Right hindlimb (tissue), 1 donor: ENCODE data around the gene FBXL16.

ENCODE experiments used
- DNase-seq: peaks from one replicate; pipeline ENCODE4 v3.0.0-alpha.2; 2018

The FBXL16 gene

GRCh38 chr16:734981-735881 is 29.6 kb upstream of the FBXL16 start:
- DNase-seq: no peak

- no peak for DNase-seq
These were observed 28.8 kb upstream of the FBXL16 start for GRCh38 chr16:734208-734980.

GRCh38 chr16:733382-734207 is 28.0 kb upstream of the FBXL16 start:
- DNase-seq: no peak

DNA sequence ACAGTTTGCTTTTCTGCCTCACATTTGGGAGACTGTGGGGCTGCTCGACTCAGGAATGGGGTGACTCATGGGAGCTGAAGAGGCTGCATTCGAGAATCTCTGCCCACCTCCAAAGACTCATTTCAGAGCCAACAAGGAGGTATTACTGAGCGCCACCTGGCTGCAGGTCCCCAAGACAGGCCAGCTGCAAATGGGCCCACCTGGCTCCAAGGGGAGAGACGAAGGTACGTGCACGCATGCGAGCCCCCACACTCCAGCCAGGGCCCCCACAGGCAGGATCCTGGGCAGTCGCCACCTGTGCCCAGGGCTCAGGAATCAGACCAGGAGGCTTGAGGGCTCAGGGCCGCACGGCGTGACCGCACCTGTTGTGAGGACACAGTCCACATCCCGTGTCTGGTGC is 27.3 kb upstream of the FBXL16 start:
- DNase-seq: no peak

DNA sequence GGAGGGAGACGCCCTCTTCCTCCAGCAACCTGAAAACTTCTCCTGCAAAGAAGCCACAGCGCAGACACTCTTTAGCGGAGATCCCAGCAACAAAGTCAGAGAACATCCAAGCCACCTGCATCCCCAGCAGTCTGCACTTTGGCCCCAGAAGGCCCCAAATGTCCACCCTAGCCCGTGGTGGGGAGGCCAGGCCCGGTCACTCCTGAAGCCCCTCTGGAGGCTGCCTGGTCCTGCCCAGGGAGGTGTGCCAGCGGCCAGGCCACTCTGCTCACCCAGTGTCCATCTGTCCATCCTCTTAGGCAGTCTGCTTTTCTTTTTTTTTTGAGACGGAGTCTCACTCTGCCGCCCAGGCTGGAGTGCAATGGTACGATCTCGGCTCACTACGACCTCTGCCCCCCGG is 26.7 kb upstream of the FBXL16 start:
- DNase-seq: no peak

DNA sequence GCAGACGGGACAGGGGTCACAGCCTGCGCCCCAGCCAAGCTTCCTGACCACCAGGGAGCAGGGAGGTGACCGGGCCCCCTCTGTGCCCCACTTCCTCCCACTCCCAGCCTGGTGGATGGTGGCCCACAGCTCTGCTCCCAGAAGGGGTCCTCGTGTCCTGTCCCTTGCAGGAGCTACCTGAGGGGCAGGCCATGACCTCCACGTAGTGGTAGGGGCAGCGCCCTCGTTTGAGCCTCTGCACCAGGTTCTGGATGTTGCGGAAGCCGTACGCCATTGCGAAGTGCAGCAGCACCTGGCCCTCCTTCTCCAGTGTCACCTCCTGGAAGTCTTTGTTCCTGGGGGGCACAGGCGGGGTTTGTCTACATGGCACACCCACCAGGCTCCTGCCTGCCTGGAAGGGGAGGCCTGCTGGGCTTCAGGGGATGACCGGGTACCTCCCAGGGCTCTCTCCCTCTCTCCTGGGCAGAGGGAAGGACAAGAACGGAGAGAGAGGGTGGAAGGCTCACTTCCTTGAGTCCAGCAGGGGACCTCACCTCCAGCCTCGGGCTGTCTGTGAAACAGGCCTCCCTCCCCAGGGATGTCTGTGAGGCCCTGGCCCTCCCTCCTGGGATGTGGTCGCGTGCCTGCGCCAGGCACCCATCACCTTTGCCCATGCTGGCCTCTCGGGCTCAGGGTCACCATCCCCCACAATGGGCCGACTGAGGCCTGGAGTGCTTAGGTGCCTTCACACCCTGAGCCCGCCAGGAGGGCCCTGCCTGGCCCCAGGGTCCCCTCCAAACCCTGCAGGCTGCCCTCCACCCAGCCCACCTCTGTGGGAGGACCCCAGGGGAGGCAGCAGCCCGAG is 25.3 kb upstream of the FBXL16 start:
- DNase-seq: no peak

GRCh38 chr16:729768-730665 is 24.4 kb upstream of the FBXL16 start:
- DNase-seq: no peak

DNA sequence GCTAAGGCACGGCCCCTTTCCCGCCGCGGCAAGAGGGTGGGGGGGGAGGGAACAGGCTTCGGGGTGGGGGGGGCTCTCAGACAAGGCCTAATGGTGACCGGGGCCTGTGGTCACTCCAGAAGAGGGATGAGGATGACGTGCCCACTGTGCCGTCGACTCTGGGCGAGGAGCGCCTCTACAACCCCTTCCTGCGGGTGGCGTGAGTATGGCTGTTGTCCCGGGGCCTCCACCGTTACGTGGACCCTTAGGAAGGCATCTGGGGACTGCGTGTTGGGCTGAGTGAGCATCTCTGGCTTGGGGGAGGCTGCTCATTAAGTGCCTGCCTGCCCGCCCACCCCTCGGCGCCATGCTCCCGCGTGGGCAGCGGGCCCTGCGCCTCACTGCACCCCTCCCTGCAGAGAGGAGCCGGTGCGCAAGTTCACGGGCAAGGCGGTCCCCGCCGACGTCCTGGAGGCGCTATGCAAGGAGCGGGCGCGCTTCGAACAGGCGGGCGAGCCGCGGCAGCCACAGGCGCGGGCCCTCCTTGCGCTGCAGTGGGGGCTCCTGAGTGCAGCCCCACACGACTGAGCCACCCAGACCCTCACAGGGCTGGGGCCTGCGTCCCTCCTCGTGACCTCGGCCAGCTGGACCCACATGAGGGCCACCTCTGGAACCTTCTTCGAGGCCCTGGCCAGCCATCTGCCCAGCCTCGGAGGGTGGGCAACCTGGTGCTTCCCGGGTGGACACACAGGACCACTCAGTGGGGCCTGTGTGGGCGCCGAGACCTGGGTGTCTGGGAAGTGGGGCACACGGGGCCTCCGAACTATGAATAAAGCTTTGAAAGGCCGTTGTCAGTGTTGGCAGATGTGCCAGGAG is 23.5 kb upstream of the FBXL16 start:
- DNase-seq: no peak

DNA sequence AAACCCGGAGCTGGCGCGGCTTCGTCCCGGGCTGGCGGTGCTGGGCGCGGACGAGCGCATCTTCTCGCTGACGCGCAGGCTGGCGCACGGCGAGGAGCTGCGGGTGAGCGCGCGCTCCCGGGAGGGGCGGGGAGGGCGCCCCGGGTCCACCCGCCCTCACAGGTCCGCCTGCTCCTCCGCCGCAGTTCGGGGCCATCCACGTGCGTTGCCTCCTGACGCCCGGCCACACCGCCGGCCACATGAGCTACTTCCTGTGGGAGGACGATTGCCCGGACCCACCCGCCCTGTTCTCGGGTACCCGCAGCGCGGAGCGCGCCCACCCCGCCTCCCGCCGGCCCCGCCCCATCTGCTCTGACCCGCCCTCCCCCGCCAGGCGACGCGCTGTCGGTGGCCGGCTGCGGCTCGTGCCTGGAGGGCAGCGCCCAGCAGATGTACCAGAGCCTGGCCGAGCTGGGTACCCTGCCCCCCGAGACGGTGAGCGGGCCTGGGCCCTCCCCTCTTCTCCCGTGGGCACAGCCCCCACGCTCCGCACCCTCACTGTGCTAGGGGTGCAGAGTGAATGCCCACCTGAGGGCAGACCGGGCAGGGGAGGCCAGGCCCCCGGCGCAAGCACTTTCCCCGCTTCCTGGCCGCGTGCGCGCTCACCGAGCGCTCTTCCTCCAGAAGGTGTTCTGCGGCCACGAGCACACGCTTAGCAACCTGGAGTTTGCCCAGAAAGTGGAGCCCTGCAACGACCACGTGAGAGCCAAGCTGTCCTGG is 22.7 kb upstream of the FBXL16 start:
- DNase-seq: peak; percentile 72

- no peak for DNase-seq
These were observed 21.8 kb upstream of the FBXL16 start for GRCh38 chr16:727291-727977.

GRCh38 chr16:726438-727290 is 21.1 kb upstream of the FBXL16 start, which contains the start of the genes CCDC78 and HAGHL:
Gene CCDC78 (minus strand): TSS chr16:726443. CDS start chr16:726367, 76 bp downstream.
Gene HAGHL (plus strand): TSS chr16:727106. CDS start chr16:727510, 404 bp downstream.
- peak; percentile 63 for DNase-seq

- no peak for DNase-seq
These were observed 20.5 kb upstream of the FBXL16 start for GRCh38 chr16:726188-726437.

- no peak for DNase-seq
These were observed 20.0 kb upstream of the FBXL16 start for GRCh38 chr16:725463-726187.

- no peak for DNase-seq
These were observed 19.4 kb upstream of the FBXL16 start for GRCh38 chr16:725041-725376.

- no peak for DNase-seq
These were observed 18.8 kb upstream of the FBXL16 start for GRCh38 chr16:724188-725040.

GRCh38 chr16:723695-724094 is 18.1 kb upstream of the FBXL16 start:
- DNase-seq: no peak
